Stomach smooth muscle (tissue), 2 donors: ENCODE data around the gene DNAAF5.
"Not testable (repeated sequence)": the region's sequence is repeated elsewhere in the genome, so short reads cannot be mapped to it uniquely, and the experiment has no call there.

Experiments used
- H3K27ac ChIP-seq: one replicate; pipeline ENCODE4 v1.7.0; 2013; ENCODE audit warnings: mild to moderate bottlenecking, low read length, inconsistent platforms
- H3K27me3 ChIP-seq, 2 donors: one replicate each; pipeline ENCODE4 v1.7.0; 2013; ENCODE audit warnings: low read length in 2 of 2; ENCODE audit not compliant: insufficient read depth in 2 of 2, control insufficient read depth in 1 of 2
- H3K36me3 ChIP-seq, 2 donors: one replicate each; pipeline ENCODE4 v1.7.0; 2013; ENCODE audit warnings: low read length in 2 of 2; ENCODE audit not compliant: control insufficient read depth in 2 of 2, insufficient read depth in 2 of 2
- H3K4me1 ChIP-seq: one replicate; pipeline ENCODE4 v1.7.0; 2013; ENCODE audit warnings: low read length; ENCODE audit not compliant: control insufficient read depth, insufficient read depth
- H3K4me3 ChIP-seq, 2 donors: one replicate each; pipeline ENCODE4 v1.7.0; 2013; ENCODE audit warnings: low read length in 2 of 2
- H3K9ac ChIP-seq, 2 donors: one replicate each; pipeline ENCODE4 v1.7.0; 2013; ENCODE audit warnings: low read length in 2 of 2, mild to moderate bottlenecking in 1 of 2
- H3K9me3 ChIP-seq, 2 donors: one replicate each; pipeline ENCODE4 v1.7.0; 2013; ENCODE audit warnings: low read length in 2 of 2; ENCODE audit not compliant: control insufficient read depth in 2 of 2
- donor health status: healthy.
- donor health status: Pancreatic carcinoma.

Gene DNAAF5

DNA sequence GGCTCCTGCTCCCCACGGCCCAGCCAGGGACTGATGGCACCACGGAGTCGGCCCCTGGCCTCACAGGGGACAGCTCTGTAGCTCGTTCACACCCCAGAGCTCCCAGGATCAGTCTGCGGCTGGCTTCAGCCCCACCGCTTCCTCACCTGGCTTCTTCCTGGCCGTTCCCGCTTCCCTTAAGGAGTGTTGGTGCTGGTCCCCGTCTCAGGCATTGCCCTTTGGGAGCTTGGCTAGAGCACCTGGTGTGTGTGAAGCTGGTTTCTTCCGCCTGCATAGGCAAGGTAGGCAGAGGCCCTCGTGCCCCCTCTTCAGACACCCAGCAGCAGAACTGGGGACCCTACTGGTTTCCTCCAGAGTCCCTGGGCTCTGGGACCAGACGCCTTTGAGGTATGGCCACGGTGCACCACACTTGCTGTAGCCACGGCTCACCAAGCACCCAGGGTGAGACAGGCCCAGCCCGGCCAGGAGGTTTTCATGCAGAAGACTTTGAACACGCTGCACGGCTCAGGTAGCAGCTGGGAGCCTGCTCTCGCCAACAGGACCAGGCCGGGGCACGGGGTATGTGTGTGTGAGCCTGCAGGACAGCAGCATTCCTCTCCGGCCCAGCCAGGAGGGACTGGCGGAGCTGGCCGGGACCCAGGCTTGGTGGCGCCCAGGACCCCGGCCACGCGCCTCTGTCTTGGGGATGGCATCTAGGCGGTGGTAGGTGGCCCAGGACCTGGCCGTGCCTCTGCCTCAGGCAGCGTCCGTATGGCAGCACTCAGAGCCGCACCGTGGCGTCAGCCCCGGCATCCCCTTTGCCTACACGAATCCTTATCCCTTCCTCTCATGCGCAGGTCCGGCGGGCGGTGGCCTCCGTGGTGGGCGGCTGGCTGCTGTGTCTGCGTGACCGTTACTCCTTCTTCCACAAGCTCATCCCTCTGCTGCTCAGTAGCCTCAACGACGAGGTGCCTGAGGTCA lies 13.8 kb downstream of the DNAAF5 start:
- peaks cover 9 to 26% of the 10 kb centered on the region in 2 donors for H3K36me3 ChIP-seq

DNA sequence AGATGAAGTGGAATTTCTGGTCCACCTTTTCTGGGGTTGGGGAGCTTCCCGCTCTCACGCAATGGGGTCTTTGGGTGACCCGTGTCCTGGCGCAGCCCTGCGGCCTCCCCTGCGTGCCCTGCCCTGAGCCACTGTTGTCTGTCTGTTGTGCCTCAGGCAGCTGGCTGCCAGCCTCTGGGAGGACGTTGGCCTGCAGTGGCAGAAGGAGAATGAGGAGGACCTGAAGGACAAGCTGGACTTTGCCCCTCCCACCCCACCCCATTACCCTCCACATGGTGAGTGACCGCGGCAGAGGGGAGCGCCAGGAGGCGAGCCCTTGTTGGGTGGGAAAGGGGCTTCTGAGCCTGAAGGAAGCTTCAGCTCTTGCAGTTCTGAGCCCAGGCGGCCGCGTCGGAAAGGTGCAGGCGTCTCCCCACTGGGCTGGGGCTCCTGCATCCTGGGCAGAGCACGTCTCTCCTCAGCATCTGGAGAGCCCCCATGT lies 14.7 kb downstream of the DNAAF5 start:
- H3K4me1 ChIP-seq: no peaks in the 10 kb centered on the region
- H3K27ac ChIP-seq: no peak overlapping the region
- no peaks in the 10 kb centered on the region for H3K9me3 ChIP-seq
- H3K36me3 ChIP-seq: peaks cover 15 to 32% of the 10 kb centered on the region in 2 donors
- no peaks in the 10 kb centered on the region for H3K27me3 ChIP-seq
- H3K4me3 ChIP-seq: no peak overlapping the region
- no peak overlapping the region for H3K9ac ChIP-seq

More for the DNA sequence above, 13.8 kb downstream of the DNAAF5 start:
- Histone ChIP-seq H3K9me3 (no peaks in the 10 kb centered on the region), H3K27ac (no peak overlapping the region), H3K4me1 (no peaks in the 10 kb centered on the region), H3K27me3 (no peaks in the 10 kb centered on the region), H3K4me3 (no peak overlapping the region), H3K9ac (no peak overlapping the region)

DNA sequence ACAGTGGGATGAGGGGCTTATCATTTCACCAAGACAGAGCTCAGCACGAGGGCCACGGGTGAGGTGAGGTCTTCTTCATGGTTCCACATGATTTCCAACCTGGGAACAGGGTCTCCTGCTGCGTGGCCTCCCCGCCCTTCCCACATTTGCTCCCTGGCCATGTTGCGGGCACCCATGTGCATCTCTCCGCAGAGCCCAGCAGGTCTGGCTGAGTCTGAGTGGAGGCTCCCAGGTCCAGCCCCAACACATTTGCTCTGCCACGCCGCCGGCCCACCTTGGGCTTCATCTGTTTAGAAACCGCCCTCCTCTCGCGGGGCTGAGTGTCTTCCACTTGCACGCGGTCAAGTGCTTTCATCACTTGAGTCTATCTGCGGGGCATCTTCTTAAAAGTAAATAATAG lies 15.4 kb downstream of the DNAAF5 start:
- Histone ChIP-seq H3K9ac (no peak overlapping the region), H3K27ac (no peak overlapping the region), H3K36me3 (peaks cover 15 to 32% of the 10 kb centered on the region in 2 donors), H3K4me3 (no peak overlapping the region), H3K4me1 (no peaks in the 10 kb centered on the region), H3K9me3 (no peaks in the 10 kb centered on the region), H3K27me3 (no peaks in the 10 kb centered on the region)

DNA sequence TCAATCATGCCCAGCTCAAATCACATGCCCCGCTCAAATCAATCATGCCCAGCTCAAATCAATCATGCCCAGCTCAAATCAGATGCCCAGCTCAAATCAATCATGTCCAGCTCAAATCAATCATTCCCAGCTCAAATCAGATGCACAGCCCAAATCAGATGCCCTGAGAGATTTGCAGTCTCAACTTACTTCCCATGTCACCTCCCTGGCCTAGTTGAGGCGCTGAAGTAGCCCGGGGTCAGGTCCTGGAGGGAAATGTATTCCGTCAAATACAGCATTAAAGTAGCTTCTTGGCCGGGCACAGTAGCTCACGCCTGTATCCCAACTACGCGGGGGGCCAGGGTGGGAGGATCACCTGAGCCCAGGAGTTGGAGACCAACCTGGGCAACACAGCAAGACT lies 16.3 kb downstream of the DNAAF5 start:
- Histone ChIP-seq H3K27me3 (no peaks in the 10 kb centered on the region), H3K4me1 (no peaks in the 10 kb centered on the region), H3K4me3 (no peak overlapping the region), H3K27ac (no peak overlapping the region), H3K36me3 (peaks cover 15 to 32% of the 10 kb centered on the region in 2 donors), H3K9me3 (no peaks in the 10 kb centered on the region), H3K9ac (no peak overlapping the region)

DNA sequence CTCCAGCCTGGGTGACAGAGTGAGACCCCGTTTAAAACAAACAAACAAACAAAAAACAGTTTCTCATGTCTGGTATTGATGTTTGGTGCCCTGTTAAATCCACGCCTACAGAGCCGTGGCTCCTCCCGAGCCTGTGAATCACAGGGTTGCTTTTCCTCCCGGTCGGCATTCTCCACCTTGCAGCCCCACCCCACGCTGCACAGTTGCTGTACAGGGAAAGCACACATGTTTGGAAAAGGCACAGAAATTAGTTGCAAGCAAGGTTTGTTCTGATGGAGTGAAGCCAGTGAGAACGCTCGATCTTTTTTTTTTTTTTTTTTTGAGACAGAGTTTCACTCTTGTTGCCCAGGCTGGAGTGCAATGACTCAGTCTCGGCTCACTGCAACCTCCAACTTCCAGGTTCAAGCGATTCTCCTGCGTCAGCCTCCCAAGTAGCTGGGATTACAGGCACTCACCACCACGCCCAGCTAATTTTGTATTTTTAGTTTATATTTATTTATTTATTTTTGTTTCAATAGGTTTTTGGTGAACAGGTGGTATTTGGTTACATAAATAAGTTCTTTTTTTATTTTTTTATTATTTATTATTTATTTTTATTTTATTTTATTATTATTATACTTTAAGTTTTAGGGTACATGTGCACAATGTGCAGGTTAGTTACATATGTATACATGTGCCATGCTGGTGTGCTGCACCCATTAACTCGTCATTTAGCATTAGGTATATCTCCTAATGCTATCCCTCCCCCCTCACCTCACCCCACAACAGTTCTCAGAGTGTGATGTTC lies 17.0 kb downstream of the DNAAF5 start:
- not testable (repeated sequence) for H3K27me3 ChIP-seq, H3K4me3 ChIP-seq, H3K9me3 ChIP-seq, H3K27ac ChIP-seq, H3K9ac ChIP-seq, H3K4me1 ChIP-seq
- peaks cover 15 to 32% of the 10 kb centered on the region in 2 donors for H3K36me3 ChIP-seq

DNA sequence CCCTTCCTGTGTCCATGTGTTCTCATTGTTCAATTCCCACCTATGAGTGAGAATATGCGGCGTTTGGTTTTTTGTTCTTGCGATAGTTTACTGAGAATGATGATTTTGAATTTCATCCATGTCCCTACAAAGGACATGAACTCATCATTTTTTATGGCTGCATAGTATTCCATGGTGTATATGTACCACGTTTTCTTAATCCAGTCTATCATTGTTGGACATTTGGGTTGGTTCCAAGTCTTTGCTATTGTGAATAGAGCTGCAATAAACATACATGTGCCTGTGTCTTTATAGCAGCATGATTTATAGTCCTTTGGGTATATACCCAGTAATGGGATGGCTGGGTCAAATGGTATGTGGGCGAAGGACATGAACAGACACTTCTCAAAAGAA lies 17.6 kb downstream of the DNAAF5 start:
- H3K27ac ChIP-seq, H3K4me3 ChIP-seq, H3K9me3 ChIP-seq, H3K4me1 ChIP-seq, H3K9ac ChIP-seq, H3K27me3 ChIP-seq: not testable (repeated sequence)
- peaks cover 15 to 33% of the 10 kb centered on the region in 2 donors for H3K36me3 ChIP-seq

DNA sequence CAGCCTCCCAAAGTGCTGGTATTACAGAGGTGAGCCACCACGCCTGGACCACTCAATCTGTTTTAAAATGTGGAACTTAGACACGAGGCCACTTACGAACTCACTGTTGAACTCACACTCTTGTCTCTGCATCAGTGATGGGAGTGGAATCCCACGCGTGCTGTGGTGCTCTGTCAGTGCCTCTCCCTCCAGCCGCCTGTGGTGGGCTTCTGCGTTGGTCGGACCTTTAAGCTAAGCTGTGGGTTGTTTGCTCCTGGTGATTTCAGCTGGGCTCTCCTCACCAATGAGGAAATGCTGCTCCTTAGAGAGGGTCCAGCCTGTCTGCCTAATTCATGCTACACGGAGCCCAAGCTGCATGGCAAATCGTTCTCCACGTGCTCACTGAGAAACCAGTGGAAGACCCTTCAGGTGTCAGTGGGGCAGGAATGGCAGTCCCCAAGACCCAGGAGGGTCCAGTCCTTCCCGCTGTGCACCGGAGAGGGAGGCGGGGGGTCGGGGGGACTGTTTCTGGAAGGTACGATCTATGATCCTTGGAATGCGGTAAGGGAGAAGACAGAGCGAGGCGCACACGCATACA lies 18.4 kb downstream of the DNAAF5 start:
- Histone ChIP-seq H3K4me1 (peaks cover 2% of the 10 kb centered on the region), H3K27me3 (no peaks in the 10 kb centered on the region), H3K36me3 (peaks cover 15 to 35% of the 10 kb centered on the region in 2 donors), H3K27ac (no peak overlapping the region), H3K9me3 (no peaks in the 10 kb centered on the region), H3K9ac (no peak overlapping the region), H3K4me3 (no peak overlapping the region)

DNA sequence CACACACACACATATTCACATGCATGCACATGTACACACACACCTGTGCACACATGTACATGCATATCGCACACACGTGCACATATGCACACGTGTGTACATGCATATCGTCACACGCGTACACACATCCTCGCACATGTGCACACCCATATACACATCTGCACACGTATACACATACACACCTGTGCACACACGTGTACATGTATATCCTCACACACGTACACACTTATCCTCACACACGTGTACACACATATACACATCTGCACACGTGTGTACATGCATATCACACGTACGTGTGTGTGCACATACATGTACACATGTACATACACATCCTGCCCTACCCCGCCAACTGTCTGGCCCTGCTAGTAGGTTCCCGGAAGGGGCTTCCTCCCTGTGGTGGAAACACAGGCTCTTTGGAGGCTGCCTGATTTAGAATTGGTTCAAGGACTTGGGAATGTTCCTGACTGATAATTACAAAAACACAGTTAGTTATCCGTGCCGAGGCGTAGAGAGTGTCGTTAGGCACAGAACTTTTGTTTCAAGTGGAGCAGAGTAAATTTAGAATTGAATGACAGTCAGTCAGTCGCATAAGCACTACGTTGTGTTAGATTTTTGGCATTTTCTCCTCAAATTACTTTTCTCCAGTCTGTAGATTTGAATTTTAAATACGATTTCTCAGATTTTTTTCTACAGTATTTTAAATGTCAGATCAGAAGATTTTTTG lies 19.1 kb downstream of the DNAAF5 start:
- H3K27ac ChIP-seq: no peak overlapping the region
- H3K4me1 ChIP-seq: peaks cover 2% of the 10 kb centered on the region
- no peak overlapping the region for H3K9ac ChIP-seq
- peaks cover 15 to 30% of the 10 kb centered on the region in 2 donors for H3K36me3 ChIP-seq
- no peaks in the 10 kb centered on the region for H3K27me3 ChIP-seq
- H3K4me3 ChIP-seq: no peak overlapping the region
- no peaks in the 10 kb centered on the region for H3K9me3 ChIP-seq

DNA sequence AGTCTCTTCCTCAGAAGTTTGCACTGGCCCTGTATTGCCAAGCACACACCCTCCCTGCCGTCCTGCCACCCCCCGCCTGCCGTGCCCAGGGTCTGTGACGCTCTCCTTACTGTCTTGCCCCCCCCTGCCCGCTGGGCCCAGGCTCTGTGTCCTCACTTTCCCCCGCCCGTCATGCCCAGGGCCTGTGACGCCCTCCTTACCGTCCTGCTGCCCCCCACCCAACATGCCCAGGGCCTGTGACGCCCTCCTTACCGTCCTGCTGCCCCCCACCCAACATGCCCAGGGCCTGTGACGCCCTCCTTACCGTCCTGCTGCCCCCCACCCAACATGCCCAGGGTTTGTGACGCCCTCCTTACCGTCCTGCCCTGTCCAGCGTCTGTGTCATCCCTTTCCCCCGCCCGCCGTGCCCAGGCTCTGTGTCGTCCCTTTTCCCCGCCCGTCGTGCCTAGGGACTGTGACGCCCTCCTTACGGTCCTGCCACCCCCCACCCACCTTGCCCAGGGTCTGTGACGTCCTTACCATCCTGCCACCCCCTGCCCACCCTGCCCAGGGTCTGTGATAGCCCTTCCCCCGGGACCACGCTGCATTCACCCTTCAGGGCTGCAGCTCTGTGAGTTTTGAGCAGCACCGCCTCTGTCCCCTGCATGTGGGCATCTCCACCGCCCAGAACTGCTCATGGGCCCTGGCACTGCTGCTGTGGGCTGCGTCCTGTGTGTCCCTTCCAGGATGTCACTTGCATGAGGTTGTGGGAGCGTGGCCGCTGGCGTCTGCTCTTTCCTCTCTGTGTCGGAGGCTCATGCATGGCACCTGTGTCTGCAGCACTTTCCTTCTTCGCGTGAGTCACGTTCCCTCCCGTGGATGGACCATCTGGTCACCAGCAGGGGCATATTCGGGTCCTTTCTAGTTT lies 19.9 kb downstream of the DNAAF5 start:
- no peak overlapping the region for H3K9ac ChIP-seq
- H3K4me3 ChIP-seq: no peak overlapping the region
- H3K4me1 ChIP-seq: peaks cover 2% of the 10 kb centered on the region
- H3K27me3 ChIP-seq: no peaks in the 10 kb centered on the region
- H3K9me3 ChIP-seq: no peaks in the 10 kb centered on the region
- H3K27ac ChIP-seq: no peak overlapping the region
- peaks cover 15 to 23% of the 10 kb centered on the region in 2 donors for H3K36me3 ChIP-seq
